Neural cell (in vitro differentiated cells): ENCODE results near the gene TMEM236.

Source experiments
- CTCF ChIP-seq: fragments of 450-650 bp; IDR thresholded peaks from 2 replicates; pipeline ENCODE4 v1.5.1; 2014; ENCODE audit warnings: antibody characterized with exemption, mild to moderate bottlenecking, moderate library complexity; ENCODE audit not compliant: poor library complexity, severe bottlenecking
- EP300 ChIP-seq: fragments of 450-650 bp; conservative IDR thresholded peaks from 2 replicates; pipeline ENCODE4 v1.6.1; 2014; ENCODE audit warnings: antibody characterized with exemption, mild to moderate bottlenecking, moderate library complexity; ENCODE audit not compliant: poor library complexity, severe bottlenecking
- EZH2 ChIP-seq: fragments of 200-600, 300-800 bp; shearing (Covaris generic), sonication (generic); IDR thresholded peaks from 2 replicates; pipeline ENCODE4 v1.6.1; 2014; ENCODE audit warnings: antibody characterized with exemption, low read length, borderline replicate concordance, mild to moderate bottlenecking; ENCODE audit not compliant: insufficient read depth, poor library complexity, severe bottlenecking
- MXI1 ChIP-seq: fragments of 450-650 bp; conservative IDR thresholded peaks from 2 replicates; pipeline ENCODE4 v1.6.1; 2014; ENCODE audit warnings: antibody characterized with exemption, mild to moderate bottlenecking; ENCODE audit not compliant: poor library complexity, severe bottlenecking
- POLR2AphosphoS5 ChIP-seq: IDR thresholded peaks from 2 replicates; pipeline ENCODE4 v1.6.1; 2012
- RAD21 ChIP-seq: fragments of 450-650 bp; conservative IDR thresholded peaks from 2 replicates; pipeline ENCODE4 v1.6.1; 2014; ENCODE audit warnings: antibody characterized with exemption, mild to moderate bottlenecking, moderate library complexity
- REST ChIP-seq: IDR thresholded peaks from 2 replicates; pipeline ENCODE4 v1.6.1; 2012; ENCODE audit warnings: borderline replicate concordance
- SMC3 ChIP-seq: fragments of 450-650 bp; conservative IDR thresholded peaks from 2 replicates; pipeline ENCODE4 v1.6.1; 2014; ENCODE audit warnings: antibody characterized with exemption, mild to moderate bottlenecking, moderate library complexity; ENCODE audit not compliant: poor library complexity
- TAF1 ChIP-seq: IDR thresholded peaks from 2 replicates; pipeline ENCODE4 v1.6.1; 2012; ENCODE audit warnings: low read depth

- TF ChIP-seq EP300 (no peak), CTCF (no peak), POLR2AphosphoS5 (no peak), EZH2 (no peak), SMC3 (no peak), RAD21 (no peak), TAF1 (no peak), REST (no peak), MXI1 (no peak)
Observed at GRCh38 chr10:17831341-17831740, 79.3 kb downstream of the TMEM236 start.
